GM12892 (cell line): ENCODE data around the gene BIN2.

Source experiments
- POLR2A ChIP-seq: IDR thresholded peaks from 2 replicates; pipeline ENCODE4 v1.6.1; 2011; ENCODE audit warnings: low read depth, low read length, control low read depth
- POLR2AphosphoS5 ChIP-seq: IDR thresholded peaks from 2 replicates; pipeline ENCODE4 v1.6.1; 2011; ENCODE audit warnings: low read depth, low read length, control low read depth
- TAF1 ChIP-seq: IDR thresholded peaks from 2 replicates; pipeline ENCODE4 v1.6.1; 2011; ENCODE audit warnings: low read depth, mild to moderate bottlenecking, control low read depth, low read length, borderline replicate concordance

DNA sequence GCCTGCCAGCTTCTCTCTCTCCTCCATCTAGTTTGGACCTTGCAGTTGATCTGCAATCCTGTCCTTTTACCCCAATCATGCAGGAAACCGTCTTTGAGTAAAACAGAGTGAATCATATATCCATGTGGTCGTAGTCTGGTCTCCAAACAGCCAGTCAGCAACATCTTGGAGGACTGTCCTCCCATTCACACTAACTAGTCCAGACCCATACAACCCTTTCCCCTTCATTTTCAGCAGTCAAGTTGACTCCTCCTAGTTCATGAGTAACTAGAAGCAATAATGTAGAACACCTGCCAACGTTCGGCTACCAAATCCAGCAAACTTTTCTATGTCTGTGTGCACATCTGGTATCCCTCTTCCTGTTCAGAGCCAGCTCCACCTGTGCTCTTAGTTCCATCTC lies 10.8 kb upstream of the BIN2 start:
- no peak for TF ChIP-seq POLR2A
- no peak for TF ChIP-seq POLR2AphosphoS5
- no peak for TF ChIP-seq TAF1
